Measurements from ENCODE around the gene PRR20B.

DNA sequence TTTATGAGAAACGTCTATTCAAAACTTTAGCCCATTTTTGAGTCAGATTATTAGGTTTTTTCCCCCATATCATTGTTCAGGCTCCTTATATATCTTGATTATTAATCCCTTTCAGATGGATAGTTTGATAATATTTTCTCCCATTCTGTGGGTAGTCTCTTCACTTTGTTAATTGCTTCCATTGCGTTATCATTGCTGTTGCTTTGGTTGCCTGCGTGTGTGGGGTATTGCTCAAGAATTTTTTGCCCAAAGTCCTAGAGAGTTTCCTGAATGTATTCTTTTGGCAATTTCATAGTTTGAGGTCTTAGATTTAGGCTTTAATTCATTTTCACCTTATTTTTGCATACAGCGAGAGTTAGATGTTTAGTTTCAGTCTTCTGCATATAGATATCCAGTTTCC lies 32.3 kb upstream of the PRR20B start:
- TF ChIP-seq CTCF (IDR thresholded peaks at IDR 0.05) (no peak), EP300 (IDR thresholded peaks at IDR 0.05) (no peak), POLR2A (IDR thresholded peaks at IDR 0.05) (no peak)

Measured in suprapubic skin (tissue), 3 donors.